ENCODE data around the gene MAP3K2. TPM values are rescaled to one million over a fixed set of nuclear protein-coding genes. Genes with fewer than 3 reads are reported as not detected.

The MAP3K2 gene
- polyA plus RNA-seq, 1 donor: 27.5 TPM

DNA sequence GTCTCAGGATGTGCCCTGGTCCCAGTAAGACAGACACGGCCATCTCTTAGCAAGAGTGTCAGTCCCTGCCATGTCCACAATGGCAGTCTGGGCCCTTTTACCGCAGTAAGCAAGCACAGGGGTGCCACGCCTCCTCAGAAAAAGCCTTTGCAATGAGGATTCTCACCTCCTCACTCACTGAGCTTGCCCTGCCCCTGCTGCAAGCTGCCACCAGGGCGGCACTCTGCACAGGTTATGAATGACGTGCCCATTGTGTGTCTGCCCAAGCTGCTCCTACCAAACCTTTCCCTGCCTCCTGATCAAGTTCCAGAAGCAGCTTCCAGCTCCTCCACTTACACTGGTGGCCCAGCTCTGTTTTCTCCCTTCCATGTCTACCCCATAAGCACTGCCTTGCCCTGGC lies 117.1 kb downstream of the MAP3K2 start:
- Histone ChIP-seq H3K27ac (ENCODE audit: low read length) (no peak overlapping the region), H3K4me3 (ENCODE audit: low read length) (no peak overlapping the region), H3K36me3 (ENCODE audit: control insufficient read depth, insufficient read depth, low read length) (peaks cover 80% of the 10 kb centered on the region), H3K4me1 (ENCODE audit: control insufficient read depth, insufficient read depth, low read length) (no peaks in the 10 kb centered on the region), H3K27me3 (ENCODE audit: control insufficient read depth, insufficient read depth, low read length) (no peaks in the 10 kb centered on the region), H3K9me3 (ENCODE audit: control insufficient read depth, low read depth, low read length) (no peaks in the 10 kb centered on the region)
- DNase-seq: no peak
- no CpG with 5 or more reads among the region's 5 CpGs for WGBS (ENCODE audit: insufficient coverage, low lambda C conversion rate)

DNA sequence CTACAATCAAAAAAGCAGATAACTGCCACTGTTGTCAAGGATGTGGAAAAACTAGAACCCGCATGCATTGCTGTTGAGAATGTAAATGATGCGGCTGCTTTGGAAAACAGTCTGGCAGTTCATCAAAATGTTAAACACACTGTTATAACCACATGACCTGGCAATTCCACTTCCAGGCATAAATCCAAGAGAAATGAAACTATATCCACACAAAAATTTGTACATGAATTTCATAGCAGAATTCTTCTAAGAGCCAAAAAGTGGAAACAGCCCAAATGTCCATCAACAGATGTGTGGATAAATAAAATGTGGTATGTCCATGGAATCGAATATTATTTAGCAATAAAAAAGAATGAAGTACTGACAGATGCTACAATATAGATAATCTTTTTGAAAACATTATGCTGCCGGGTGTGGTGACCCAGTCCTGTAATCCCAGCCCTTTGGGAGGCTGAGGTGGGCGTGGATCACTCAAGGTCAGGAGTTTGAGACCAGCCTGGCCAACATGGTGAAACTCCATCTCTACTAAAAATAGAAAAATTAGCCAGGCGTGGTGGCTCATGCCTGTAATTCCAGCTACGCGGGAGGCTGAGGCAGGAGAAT lies 125.9 kb downstream of the MAP3K2 start:
- Histone ChIP-seq H3K4me3 (ENCODE audit: low read length) (no peak overlapping the region), H3K27me3 (ENCODE audit: control insufficient read depth, insufficient read depth, low read length) (no peaks in the 10 kb centered on the region), H3K9me3 (ENCODE audit: control insufficient read depth, low read depth, low read length) (no peaks in the 10 kb centered on the region), H3K27ac (ENCODE audit: low read length) (no peak overlapping the region), H3K36me3 (ENCODE audit: control insufficient read depth, insufficient read depth, low read length) (peaks cover 54% of the 10 kb centered on the region), H3K4me1 (ENCODE audit: control insufficient read depth, insufficient read depth, low read length) (no peaks in the 10 kb centered on the region)
- no peak for DNase-seq
- 100% methylated on average over 4 of the region's 8 CpGs for WGBS (ENCODE audit: insufficient coverage, low lambda C conversion rate)

DNA sequence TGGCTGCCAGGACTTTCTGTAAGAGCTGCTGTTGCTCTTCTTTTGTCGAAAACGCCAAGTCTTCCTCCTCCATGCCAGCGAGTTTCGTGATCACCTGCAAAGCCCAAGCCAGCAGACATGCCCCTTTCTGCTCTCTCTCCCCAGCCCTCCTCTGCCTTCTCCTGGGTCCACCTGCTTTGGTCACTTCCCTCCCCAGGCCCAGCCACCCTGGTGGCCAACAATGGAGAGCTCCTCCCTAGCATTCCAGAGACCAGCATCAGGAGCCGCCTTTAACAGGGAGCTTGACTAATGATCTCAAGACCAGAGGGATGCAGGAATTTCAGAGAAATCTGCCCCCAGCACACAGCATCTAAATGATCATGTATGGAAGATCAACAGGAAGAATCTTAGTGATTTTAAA lies 128.4 kb downstream of the MAP3K2 start:
- H3K9me3 ChIP-seq (ENCODE audit: control insufficient read depth, low read depth, low read length): no peaks in the 10 kb centered on the region
- H3K27ac ChIP-seq (ENCODE audit: low read length): no peak overlapping the region
- no peaks in the 10 kb centered on the region for H3K4me1 ChIP-seq (ENCODE audit: control insufficient read depth, insufficient read depth, low read length)
- H3K36me3 ChIP-seq (ENCODE audit: control insufficient read depth, insufficient read depth, low read length): peaks cover 54% of the 10 kb centered on the region
- H3K27me3 ChIP-seq (ENCODE audit: control insufficient read depth, insufficient read depth, low read length): no peaks in the 10 kb centered on the region
- no CpG with 5 or more reads among the region's 5 CpGs for WGBS (ENCODE audit: insufficient coverage, low lambda C conversion rate)
- DNase-seq: no peak
- no peak overlapping the region for H3K4me3 ChIP-seq (ENCODE audit: low read length)

DNA sequence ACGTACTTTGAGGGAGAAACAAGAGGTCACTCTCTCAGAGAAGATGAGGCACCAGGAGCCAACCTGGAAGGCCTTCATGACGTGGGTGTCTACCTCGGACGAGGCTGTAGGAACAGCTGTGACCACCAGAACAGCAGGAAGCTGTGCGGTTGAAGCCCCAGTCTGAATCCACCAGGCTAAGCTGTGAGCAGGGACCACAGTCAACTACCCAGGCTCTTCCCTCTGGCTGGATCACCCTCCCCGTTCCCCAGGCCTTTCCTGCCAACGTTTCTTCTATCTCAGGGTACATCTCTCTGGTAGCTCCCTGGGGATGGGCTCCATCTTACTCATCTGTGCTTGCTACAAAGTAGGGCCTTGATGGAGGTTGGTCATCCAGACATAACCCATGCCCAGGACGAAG lies 130.9 kb downstream of the MAP3K2 start:
- no peak for DNase-seq
- H3K4me3 ChIP-seq (ENCODE audit: low read length): no peak overlapping the region
- no CpG with 5 or more reads among the region's 8 CpGs for WGBS (ENCODE audit: insufficient coverage, low lambda C conversion rate)
- H3K9me3 ChIP-seq (ENCODE audit: control insufficient read depth, low read depth, low read length): no peaks in the 10 kb centered on the region
- H3K36me3 ChIP-seq (ENCODE audit: control insufficient read depth, insufficient read depth, low read length): peaks cover 47% of the 10 kb centered on the region
- no peaks in the 10 kb centered on the region for H3K4me1 ChIP-seq (ENCODE audit: control insufficient read depth, insufficient read depth, low read length)
- H3K27me3 ChIP-seq (ENCODE audit: control insufficient read depth, insufficient read depth, low read length): no peaks in the 10 kb centered on the region
- H3K27ac ChIP-seq (ENCODE audit: low read length): no peak overlapping the region

DNA sequence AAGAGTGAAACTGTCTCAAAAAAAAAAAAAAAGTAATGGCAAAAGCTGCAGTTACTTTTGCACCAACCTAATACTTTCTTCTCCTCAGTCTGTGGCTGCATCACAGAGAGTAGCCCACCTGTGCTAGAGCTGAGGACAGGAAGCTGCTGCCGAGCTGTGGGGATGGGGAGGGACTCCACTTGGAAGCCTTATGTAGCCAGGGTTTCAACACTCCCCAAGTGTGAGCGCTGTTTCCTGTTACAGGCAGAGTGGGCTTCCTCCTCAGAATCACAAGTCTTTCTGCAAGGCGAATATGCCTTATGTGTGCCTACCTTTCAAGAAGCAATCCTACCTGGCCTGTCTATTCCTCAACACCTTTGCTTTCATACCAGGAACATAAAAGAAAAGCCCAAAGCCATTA lies 131.4 kb downstream of the MAP3K2 start:
- Histone ChIP-seq H3K36me3 (ENCODE audit: control insufficient read depth, insufficient read depth, low read length) (peaks cover 44% of the 10 kb centered on the region), H3K4me1 (ENCODE audit: control insufficient read depth, insufficient read depth, low read length) (no peaks in the 10 kb centered on the region), H3K9me3 (ENCODE audit: control insufficient read depth, low read depth, low read length) (no peaks in the 10 kb centered on the region), H3K27ac (ENCODE audit: low read length) (no peak overlapping the region), H3K4me3 (ENCODE audit: low read length) (no peak overlapping the region), H3K27me3 (ENCODE audit: control insufficient read depth, insufficient read depth, low read length) (no peaks in the 10 kb centered on the region)
- WGBS (ENCODE audit: insufficient coverage, low lambda C conversion rate): 80% methylated on average over 1 of the region's 3 CpGs
- DNase-seq: no peak

DNA sequence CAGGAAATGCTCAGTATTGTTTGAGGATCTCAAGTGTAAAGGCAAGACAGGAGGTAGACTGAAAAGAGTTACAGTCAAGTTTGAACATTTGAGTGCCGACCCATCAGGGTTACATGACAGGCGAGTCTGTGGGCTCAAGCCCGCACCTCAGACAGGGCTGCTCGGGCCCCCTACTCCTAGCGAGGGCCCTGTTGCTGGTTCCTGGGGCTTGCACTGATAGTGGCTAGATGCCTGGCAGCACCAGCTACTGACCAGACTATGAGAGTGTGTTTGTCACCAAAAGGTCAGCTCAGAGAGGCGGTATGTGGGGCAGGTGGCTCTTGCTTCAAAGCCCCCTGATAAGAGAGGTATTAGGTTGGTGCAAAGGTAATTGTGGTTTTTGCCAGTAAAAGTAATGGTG lies 132.1 kb downstream of the MAP3K2 start:
- Histone ChIP-seq H3K4me3 (ENCODE audit: low read length) (no peak overlapping the region), H3K9me3 (ENCODE audit: control insufficient read depth, low read depth, low read length) (no peaks in the 10 kb centered on the region), H3K4me1 (ENCODE audit: control insufficient read depth, insufficient read depth, low read length) (no peaks in the 10 kb centered on the region), H3K27me3 (ENCODE audit: control insufficient read depth, insufficient read depth, low read length) (no peaks in the 10 kb centered on the region), H3K36me3 (ENCODE audit: control insufficient read depth, insufficient read depth, low read length) (peaks cover 38% of the 10 kb centered on the region), H3K27ac (ENCODE audit: low read length) (no peak overlapping the region)
- DNase-seq: no peak
- no CpG with 5 or more reads among the region's 6 CpGs for WGBS (ENCODE audit: insufficient coverage, low lambda C conversion rate)

DNA sequence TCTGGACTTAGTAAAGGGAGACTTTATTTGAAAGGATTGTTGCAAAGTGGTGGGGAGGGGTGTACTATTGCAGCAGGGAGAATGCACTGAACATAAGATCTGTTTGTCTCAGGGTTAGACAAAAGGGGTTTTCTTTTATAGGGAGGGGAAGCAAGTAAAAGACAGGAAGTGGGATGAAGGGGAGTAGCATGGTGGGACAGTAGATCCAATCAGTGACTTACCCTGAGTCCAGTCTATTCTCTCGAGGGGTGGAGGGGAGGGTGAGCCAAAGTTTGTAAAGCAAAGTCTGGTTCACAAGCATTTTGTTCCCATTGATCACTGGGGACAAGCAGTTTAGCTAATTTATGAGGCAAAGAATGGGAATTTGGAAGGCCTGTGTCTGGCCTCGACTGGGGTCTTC lies 132.6 kb downstream of the MAP3K2 start:
- no peaks in the 10 kb centered on the region for H3K4me1 ChIP-seq (ENCODE audit: control insufficient read depth, insufficient read depth, low read length)
- no peak overlapping the region for H3K27ac ChIP-seq (ENCODE audit: low read length)
- WGBS (ENCODE audit: insufficient coverage, low lambda C conversion rate): no CpG with 5 or more reads among the region's 2 CpGs
- H3K27me3 ChIP-seq (ENCODE audit: control insufficient read depth, insufficient read depth, low read length): no peaks in the 10 kb centered on the region
- no peak overlapping the region for H3K4me3 ChIP-seq (ENCODE audit: low read length)
- no peaks in the 10 kb centered on the region for H3K9me3 ChIP-seq (ENCODE audit: control insufficient read depth, low read depth, low read length)
- DNase-seq: peak in 1 of 2 donors; percentile 11
- peaks cover 32% of the 10 kb centered on the region for H3K36me3 ChIP-seq (ENCODE audit: control insufficient read depth, insufficient read depth, low read length)

DNA sequence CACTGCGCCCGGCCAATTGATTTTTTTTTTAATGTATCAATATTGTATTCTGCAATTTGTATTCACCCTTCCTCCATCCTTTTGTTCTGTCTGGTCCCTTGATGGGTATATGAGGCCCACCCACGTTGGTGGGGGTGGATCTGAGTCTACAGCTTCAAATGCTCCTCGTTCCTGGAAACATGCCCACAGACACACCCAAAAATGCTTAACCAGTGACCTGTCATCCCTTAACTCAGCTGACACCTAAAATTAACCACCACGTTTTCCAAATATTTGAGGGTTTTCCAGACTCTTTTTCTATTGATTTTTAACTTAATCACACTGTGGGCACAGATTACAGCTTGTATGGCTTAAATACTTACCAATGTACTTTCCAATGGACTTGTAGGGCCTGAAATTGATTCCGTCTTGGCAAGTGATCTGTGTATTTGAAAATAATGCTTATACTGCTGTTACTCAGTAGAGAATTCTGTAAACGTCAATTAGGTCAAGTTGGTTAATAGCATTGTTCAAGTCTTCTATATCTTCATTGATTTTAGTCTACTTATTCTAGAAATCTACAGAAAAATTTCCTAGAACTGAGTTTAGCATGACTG lies 133.3 kb downstream of the MAP3K2 start:
- DNase-seq: no peak
- no peaks in the 10 kb centered on the region for H3K4me1 ChIP-seq (ENCODE audit: control insufficient read depth, insufficient read depth, low read length)
- H3K9me3 ChIP-seq (ENCODE audit: control insufficient read depth, low read depth, low read length): no peaks in the 10 kb centered on the region
- 78% methylated on average over 3 of the region's 7 CpGs for WGBS (ENCODE audit: insufficient coverage, low lambda C conversion rate)
- H3K4me3 ChIP-seq (ENCODE audit: low read length): no peak overlapping the region
- H3K36me3 ChIP-seq (ENCODE audit: control insufficient read depth, insufficient read depth, low read length): peaks cover 26% of the 10 kb centered on the region
- no peaks in the 10 kb centered on the region for H3K27me3 ChIP-seq (ENCODE audit: control insufficient read depth, insufficient read depth, low read length)
- no peak overlapping the region for H3K27ac ChIP-seq (ENCODE audit: low read length)

Other genes starting within 250 kb of the MAP3K2 start
- gene CYP27C1, start 167.7 kb downstream of the MAP3K2 start, polyA plus RNA-seq: 2.0 TPM
- 40.5 TPM for gene ERCC3, start 93.8 kb downstream of the MAP3K2 start, polyA plus RNA-seq
- 7.8 TPM for gene PROC, start 30.5 kb upstream of the MAP3K2 start, polyA plus RNA-seq
- 53.1 TPM for gene IWS1, start 138.5 kb upstream of the MAP3K2 start, polyA plus RNA-seq
- gene MYO7B, start 147.7 kb upstream of the MAP3K2 start, polyA plus RNA-seq: 254 TPM

Data from large intestine (tissue), 3 donors.